H9 (cell line): ENCODE data around the gene SNRNP70. TPM values are rescaled to one million over a fixed set of nuclear protein-coding genes. Genes with fewer than 3 reads are reported as not detected.

Source experiments
- DNase-seq: peaks from one replicate; pipeline ENCODE4 v3.0.0-alpha.2; 2017
- H2AFZ ChIP-seq: one replicate; pipeline ENCODE4 v1.6.1; 2013; ENCODE audit warnings: mild to moderate bottlenecking, low read length, control low read depth, moderate library complexity
- H2AK5ac ChIP-seq: 2 replicates; pipeline ENCODE4 v1.6.1; 2013; ENCODE audit warnings: low read length, control low read depth, mixed read lengths; ENCODE audit not compliant: insufficient read length
- H2BK120ac ChIP-seq: one replicate; pipeline ENCODE4 v1.6.1; 2013; ENCODE audit warnings: low read depth, mild to moderate bottlenecking, low read length, control low read depth, inconsistent platforms; ENCODE audit not compliant: poor library complexity, severe bottlenecking
- H2BK12ac ChIP-seq: 2 replicates; pipeline ENCODE4 v1.6.1; 2013; ENCODE audit warnings: low read length, control low read depth, mixed read lengths, low read depth; ENCODE audit not compliant: insufficient read length
- H2BK15ac ChIP-seq: 2 replicates; pipeline ENCODE4 v1.6.1; 2013; ENCODE audit warnings: low read depth, low read length, control low read depth
- H2BK20ac ChIP-seq: one replicate; pipeline ENCODE4 v1.6.1; 2013; ENCODE audit warnings: low read depth, mild to moderate bottlenecking, low read length, control low read depth, inconsistent platforms; ENCODE audit not compliant: poor library complexity, severe bottlenecking
- H2BK5ac ChIP-seq: 2 replicates; pipeline ENCODE4 v1.6.1; 2013; ENCODE audit warnings: low read length, control low read depth, mixed read lengths; ENCODE audit not compliant: insufficient read length
- H3K14ac ChIP-seq: 2 replicates; pipeline ENCODE4 v1.6.1; 2013; ENCODE audit warnings: low read length, control low read depth; ENCODE audit not compliant: insufficient read depth
- H3K18ac ChIP-seq: 2 replicates; pipeline ENCODE4 v1.6.1; 2013; ENCODE audit warnings: low read depth, mild to moderate bottlenecking, mixed read lengths, low read length, control low read depth; ENCODE audit not compliant: insufficient read length
- H3K23ac ChIP-seq: 2 replicates; pipeline ENCODE4 v1.6.1; 2013; ENCODE audit warnings: low read length, control low read depth, mixed read lengths, low read depth; ENCODE audit not compliant: insufficient read length
- H3K23me2 ChIP-seq: 2 replicates; pipeline ENCODE4 v1.6.1; 2013; ENCODE audit warnings: low read depth, mild to moderate bottlenecking, mixed read lengths, low read length, control low read depth; ENCODE audit not compliant: insufficient read length, poor library complexity, severe bottlenecking
- H3K27ac ChIP-seq: 2 replicates; pipeline ENCODE4 v1.5.1; 2013; ENCODE audit warnings: low read length, control low read depth, mixed read lengths, low read depth; ENCODE audit not compliant: insufficient read length
- H3K27me3 ChIP-seq: 2 replicates; pipeline ENCODE4 v1.6.1; 2013; ENCODE audit warnings: low read length, control low read depth, inconsistent platforms; ENCODE audit not compliant: insufficient read depth
- H3K4ac ChIP-seq: 2 replicates; pipeline ENCODE4 v1.6.1; 2013; ENCODE audit warnings: low read depth, mild to moderate bottlenecking, control low read depth, inconsistent platforms, low read length, moderate library complexity
- H3K4me1 ChIP-seq: 2 replicates; pipeline ENCODE4 v1.6.1; 2013; ENCODE audit warnings: low read length, control low read depth, inconsistent platforms; ENCODE audit not compliant: insufficient read depth
- H3K4me2 ChIP-seq: 2 replicates; pipeline ENCODE4 v1.6.1; 2013; ENCODE audit warnings: low read length, control low read depth, mixed read lengths; ENCODE audit not compliant: insufficient read length, insufficient read depth
- H3K56ac ChIP-seq: 2 replicates; pipeline ENCODE4 v1.6.1; 2013; ENCODE audit warnings: low read depth, mild to moderate bottlenecking, mixed read lengths, low read length, control low read depth; ENCODE audit not compliant: insufficient read length
- H3K79me1 ChIP-seq: 2 replicates; pipeline ENCODE4 v1.6.1; 2013; ENCODE audit warnings: low read depth, mild to moderate bottlenecking, moderate library complexity, low read length, control low read depth, inconsistent platforms; ENCODE audit not compliant: insufficient read depth, poor library complexity, severe bottlenecking
- H3K79me2 ChIP-seq: 2 replicates; pipeline ENCODE4 v1.6.1; 2013; ENCODE audit warnings: low read length, control low read depth, inconsistent platforms; ENCODE audit not compliant: insufficient read depth
- H3K9ac ChIP-seq: 2 replicates; pipeline ENCODE4 v1.6.1; 2013; ENCODE audit warnings: low read length, control low read depth, mixed read lengths; ENCODE audit not compliant: insufficient read length; ENCODE audit errors: extremely low read depth
- H3K9me3 ChIP-seq: one replicate; pipeline ENCODE4 v1.6.1; 2013; ENCODE audit warnings: low read depth, low read length, inconsistent platforms; ENCODE audit not compliant: control insufficient read depth
- H3T11ph ChIP-seq: one replicate; pipeline ENCODE4 v1.6.1; 2013; ENCODE audit warnings: mild to moderate bottlenecking, low read length, control low read depth, inconsistent platforms
- H4K20me1 ChIP-seq: one replicate; pipeline ENCODE4 v1.6.1; 2013; ENCODE audit not compliant: control insufficient read depth, insufficient read length, insufficient read depth
- H4K5ac ChIP-seq: 2 replicates; pipeline ENCODE4 v1.6.1; 2013; ENCODE audit warnings: low read depth, mild to moderate bottlenecking, mixed read lengths, low read length, control low read depth; ENCODE audit not compliant: insufficient read length
- H4K8ac ChIP-seq: replicated peaks from 2 replicates; pipeline ENCODE4 v1.6.1; 2013; ENCODE audit warnings: low read length, control low read depth, mixed read lengths, low read depth; ENCODE audit not compliant: insufficient read length
- H4K91ac ChIP-seq: 2 replicates; pipeline ENCODE4 v1.6.1; 2013; ENCODE audit warnings: low read depth, mild to moderate bottlenecking, moderate library complexity, mixed read lengths, low read length, control low read depth; ENCODE audit not compliant: insufficient read length
- H3K27ac Mint-ChIP-seq, 3 experiments: 2 replicates in 2 of 3; 3 replicates in 1 of 3; pipeline ENCODE4 v1.8.0; 2020 to 2021; ENCODE audit warnings: mixed read lengths in 3 of 3, mild to moderate bottlenecking in 1 of 3, moderate library complexity in 1 of 3
- H3K27me3 Mint-ChIP-seq: 2 replicates; pipeline ENCODE4 v1.8.0; 2021; ENCODE audit warnings: low read depth, mild to moderate bottlenecking, moderate library complexity, mixed read lengths
- H3K36me3 Mint-ChIP-seq, 3 experiments: 2 replicates in 2 of 3; 3 replicates in 1 of 3; pipeline ENCODE4 v1.8.0; 2020 to 2021; ENCODE audit warnings: low read depth in 3 of 3, mixed read lengths in 3 of 3; ENCODE audit not compliant: insufficient read depth in 1 of 3
- H3K4me1 Mint-ChIP-seq, 2 experiments: 2 replicates each; pipeline ENCODE4 v1.8.0; 2020; ENCODE audit warnings: mixed read lengths in 2 of 2
- H3K4me3 Mint-ChIP-seq, 2 experiments: 2 replicates in 1 of 2; 3 replicates in 1 of 2; pipeline ENCODE4 v1.8.0; 2020 to 2021; ENCODE audit warnings: mild to moderate bottlenecking in 2 of 2, mixed read lengths in 2 of 2, moderate library complexity in 1 of 2
- H3K9me3 Mint-ChIP-seq, 2 experiments: 2 replicates in 1 of 2; 3 replicates in 1 of 2; pipeline ENCODE4 v1.8.0; 2020; ENCODE audit warnings: mild to moderate bottlenecking in 2 of 2, mixed read lengths in 2 of 2, moderate library complexity in 1 of 2
- CTCF ChIP-seq: fragments of 200-600 bp; sonication (generic); conservative IDR thresholded peaks from 3 replicates; pipeline ENCODE4 v1.8.0; 2021; ENCODE audit warnings: antibody characterized with exemption, mild to moderate bottlenecking
- WGBS: extraction: QIAGEN DNeasy Blood & Tissue Kit; methylation state at CpG from one replicate; pipeline ENCODE4 v1.1.7; 2013; ENCODE audit warnings: missing lambda C conversion rate, low lambda C conversion rate, mixed read lengths; ENCODE audit not compliant: insufficient read length; ENCODE audit errors: extremely low coverage; 5-methylcytosine and 5-hydroxymethylcytosine counted together
- total RNA-seq: library from RNA; stranded (reverse); gene quantifications from 2 replicates; pipeline ENCODE4 v1.2.1, GENCODE V29; 2021

The SNRNP70 gene
- total RNA-seq, 1 experiment from 2014 or later, result 295 TPM

DNA sequence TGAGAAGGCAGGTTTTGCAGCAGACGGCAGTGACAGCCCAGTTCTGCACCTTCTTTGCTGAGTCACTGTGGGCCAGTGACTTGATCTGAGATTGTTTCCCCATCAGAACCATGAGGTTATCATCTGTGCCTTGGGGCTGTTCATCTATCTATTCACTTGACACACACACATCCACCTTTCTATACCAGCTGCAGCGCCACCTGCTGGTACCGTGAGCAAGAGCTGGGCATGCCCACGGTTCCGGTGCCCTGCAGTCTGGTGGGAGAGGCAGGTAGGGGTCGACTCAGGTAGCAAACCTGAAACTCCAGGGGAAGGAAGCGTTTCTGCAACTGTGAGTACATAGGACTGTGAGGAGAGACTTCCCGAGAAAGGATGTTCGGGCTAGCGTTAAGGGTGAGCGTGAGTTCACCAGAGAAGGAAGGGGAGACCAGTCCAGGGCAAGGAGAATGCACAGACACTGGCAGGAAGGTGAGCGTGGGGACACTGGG lies 21.4 kb downstream of the SNRNP70 start:
- Histone ChIP-seq H3K4ac (no peak overlapping the region), H2BK12ac (no peak overlapping the region), H3K79me1 (no peaks in the 10 kb centered on the region), H2BK15ac (no peak overlapping the region; the same call in 1 of the 2 replicates), H3K4me1 (no peaks in the 10 kb centered on the region), H3K9ac (no peak overlapping the region), H3K23ac (no peak overlapping the region), H3K56ac (no peak overlapping the region), H2AK5ac (no peak overlapping the region), H3K9me3 (no peaks in the 10 kb centered on the region), H2BK20ac (no peak overlapping the region), H3K27ac (no peak overlapping the region), H4K20me1 (no peaks in the 10 kb centered on the region), H2BK120ac (no peak overlapping the region), H3K18ac (no peak overlapping the region), H4K91ac (no peak overlapping the region), H3K4me2 (no peak overlapping the region), H2AFZ (no peak overlapping the region), H3T11ph (no peak overlapping the region), H3K79me2 (no peaks in the 10 kb centered on the region), H3K27me3 (no peaks in the 10 kb centered on the region), H4K8ac (no peak overlapping the region), H2BK5ac (no peak overlapping the region), H3K14ac (no peak overlapping the region), H3K23me2 (no peaks in the 10 kb centered on the region), H4K5ac (no peak overlapping the region)
- Mint-ChIP-seq H3K36me3 (peaks cover 42 to 68% (median 65%) of the 10 kb centered on the region in 3 experiments), H3K27ac (peak overlapping the region; percentile 76 to 87 (median 80); a peak in 6 of 7 replicates), H3K4me1 (peaks cover 6 to 21% of the 10 kb centered on the region in 2 experiments), H3K27me3 (no peaks in the 10 kb centered on the region; the same call in 1 of the 2 replicates), H3K4me3 (peak overlapping the region in 1 of 2 experiments; percentile 0; a peak in 1 of 5 replicates), H3K9me3 (peaks cover 0 to 2% of the 10 kb centered on the region in 2 experiments; a peak in 2 of 5 replicates)
- peak; percentile 94 for TF ChIP-seq CTCF
- WGBS, result no CpG with 5 or more reads among the region's 12 CpGs
- DNase-seq, result peak; percentile 81
